Omental fat pad (tissue), 4 donors: ENCODE measurements around the gene HSDL1. TPM values are rescaled to one million over a fixed set of nuclear protein-coding genes. Genes with fewer than 3 reads are reported as not detected.

Source experiments
- ATAC-seq: fragments of 150-250 bp; one replicate; pipeline ENCODE4 v1.9.1; 2016; ENCODE audit warnings: mild to moderate bottlenecking, moderate library complexity; ENCODE audit not compliant: low FRiP score
- DNase-seq: peaks from one replicate; pipeline ENCODE4 v3.0.0-alpha.2; 2019; ENCODE audit warnings: low spot score
- total RNA-seq, 4 donors: library from RNA; depleted of rRNA; stranded (reverse); fragments of >200 nt; gene quantifications; one replicate each; pipeline ENCODE4 v1.1.0, GENCODE V29; 2016
- TF ChIP-seq, protein P1 (sequence below), 3 donors: fragments of 450-650 bp; IDR thresholded peaks; one replicate each; pipeline ENCODE4 v1.5.1; 2016 to 2017; ENCODE audit warnings: antibody characterized with exemption in 3 of 3, mild to moderate bottlenecking in 3 of 3, moderate library complexity in 2 of 3

Gene HSDL1
- total RNA-seq, 4 donors from 2014 or later, result 8.8 to 21.4 (median 15.8) TPM

DNA sequence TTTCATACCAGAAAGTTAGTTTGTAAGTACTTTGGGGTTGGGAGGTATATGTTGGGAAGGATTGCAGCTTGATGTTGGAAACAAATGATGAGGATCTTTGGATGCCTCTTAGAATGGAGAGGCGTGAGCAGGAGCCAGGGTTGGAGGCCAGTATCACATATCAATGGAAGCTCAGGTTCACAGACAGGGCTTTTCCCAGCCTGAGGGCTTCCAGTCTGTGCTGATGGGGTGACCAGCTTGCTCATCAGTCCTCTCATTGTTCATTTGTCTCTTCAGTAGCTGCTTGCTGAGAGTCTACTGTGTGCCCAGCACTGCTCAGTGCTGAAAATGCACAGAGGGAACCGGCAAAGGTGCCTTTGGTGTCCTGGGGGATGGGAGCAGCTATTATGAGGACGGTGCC is 5.9 kb upstream of the HSDL1 start:
- TF ChIP-seq, protein P1, sequence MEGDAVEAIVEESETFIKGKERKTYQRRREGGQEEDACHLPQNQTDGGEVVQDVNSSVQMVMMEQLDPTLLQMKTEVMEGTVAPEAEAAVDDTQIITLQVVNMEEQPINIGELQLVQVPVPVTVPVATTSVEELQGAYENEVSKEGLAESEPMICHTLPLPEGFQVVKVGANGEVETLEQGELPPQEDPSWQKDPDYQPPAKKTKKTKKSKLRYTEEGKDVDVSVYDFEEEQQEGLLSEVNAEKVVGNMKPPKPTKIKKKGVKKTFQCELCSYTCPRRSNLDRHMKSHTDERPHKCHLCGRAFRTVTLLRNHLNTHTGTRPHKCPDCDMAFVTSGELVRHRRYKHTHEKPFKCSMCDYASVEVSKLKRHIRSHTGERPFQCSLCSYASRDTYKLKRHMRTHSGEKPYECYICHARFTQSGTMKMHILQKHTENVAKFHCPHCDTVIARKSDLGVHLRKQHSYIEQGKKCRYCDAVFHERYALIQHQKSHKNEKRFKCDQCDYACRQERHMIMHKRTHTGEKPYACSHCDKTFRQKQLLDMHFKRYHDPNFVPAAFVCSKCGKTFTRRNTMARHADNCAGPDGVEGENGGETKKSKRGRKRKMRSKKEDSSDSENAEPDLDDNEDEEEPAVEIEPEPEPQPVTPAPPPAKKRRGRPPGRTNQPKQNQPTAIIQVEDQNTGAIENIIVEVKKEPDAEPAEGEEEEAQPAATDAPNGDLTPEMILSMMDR (IDR thresholded peaks at IDR 0.05), result no peak
- ATAC-seq (no peak), DNase-seq (no peak)

DNA sequence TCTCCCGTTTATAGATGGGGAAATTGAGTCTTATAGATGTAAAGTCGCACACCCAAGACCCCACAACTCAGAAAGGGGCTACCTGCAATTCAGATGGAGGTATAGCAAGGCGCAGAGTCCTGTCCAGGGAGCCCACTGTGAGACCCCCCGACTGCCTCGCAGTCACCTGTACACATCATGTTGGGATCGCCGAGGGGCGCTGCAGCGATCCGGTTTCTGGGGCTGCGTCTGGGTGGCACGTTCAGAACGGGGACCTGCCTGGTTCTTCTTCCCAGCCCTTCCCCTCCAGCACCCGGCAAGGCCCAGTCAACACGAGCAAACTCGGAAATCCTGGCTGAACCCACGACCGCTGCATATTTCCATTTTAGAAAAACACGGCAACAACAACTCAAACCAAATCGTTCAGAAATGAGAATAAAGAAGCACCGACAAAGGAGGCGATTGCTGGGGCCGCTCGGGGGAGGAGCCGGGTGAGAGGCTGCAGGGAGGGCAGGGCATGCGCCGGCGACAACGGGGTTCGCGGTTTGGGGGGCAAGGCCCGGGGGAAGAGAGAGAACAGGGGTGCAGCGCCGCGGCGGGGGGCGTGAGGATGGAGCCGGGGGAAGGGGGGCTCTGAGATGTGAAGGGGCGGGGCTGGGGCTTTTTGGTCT is 643 bp downstream of the HSDL1 start:
- ATAC-seq (peak; percentile 53), DNase-seq (no peak)
- TF ChIP-seq, protein P1 (IDR thresholded peaks at IDR 0.05), result no peak

DNA sequence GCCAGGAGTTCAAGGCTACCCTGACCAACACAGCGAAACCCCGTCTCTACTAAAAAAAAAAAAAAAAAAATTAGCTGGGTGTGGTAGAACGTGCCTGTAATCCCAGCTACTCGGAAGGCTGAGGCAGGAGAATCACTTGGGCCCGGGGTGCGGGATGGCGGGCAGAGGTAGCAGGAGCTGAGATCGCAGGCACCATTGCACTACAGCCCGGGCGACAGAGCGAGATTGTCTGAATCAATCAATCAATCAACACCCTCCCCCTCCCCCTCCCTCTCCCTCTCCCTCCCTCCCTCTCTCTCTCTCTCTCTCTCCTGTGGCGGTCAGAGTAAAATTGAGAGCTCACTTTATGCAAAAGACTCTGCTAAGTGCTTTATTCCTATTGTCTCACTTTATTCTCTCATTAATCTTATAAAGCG is 1.2 kb downstream of the HSDL1 start:
- TF ChIP-seq, protein P1 (IDR thresholded peaks at IDR 0.05), result no peak
- no peak for DNase-seq
- ATAC-seq, result no peak

DNA sequence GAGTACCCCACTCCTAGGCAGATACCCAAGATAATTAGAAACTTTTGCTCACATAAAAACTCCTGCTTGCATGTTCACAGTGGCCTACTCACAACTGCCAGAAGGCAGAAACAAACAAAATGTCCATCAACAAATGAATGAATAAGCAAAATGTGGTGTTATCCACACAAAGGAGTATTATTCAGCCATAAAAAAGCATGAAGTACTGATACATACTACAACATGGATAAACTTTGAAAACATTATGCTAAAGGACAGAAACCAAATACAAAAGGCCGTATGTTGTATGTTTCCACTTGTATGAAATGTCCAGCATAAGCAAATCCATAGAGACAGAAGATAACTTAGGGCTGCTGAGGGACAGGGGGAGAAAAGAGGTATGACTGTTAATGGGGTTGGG is 1.9 kb downstream of the HSDL1 start:
- TF ChIP-seq, protein P1 (IDR thresholded peaks at IDR 0.05), result no peak
- no peak for DNase-seq
- ATAC-seq, result no peak

DNA sequence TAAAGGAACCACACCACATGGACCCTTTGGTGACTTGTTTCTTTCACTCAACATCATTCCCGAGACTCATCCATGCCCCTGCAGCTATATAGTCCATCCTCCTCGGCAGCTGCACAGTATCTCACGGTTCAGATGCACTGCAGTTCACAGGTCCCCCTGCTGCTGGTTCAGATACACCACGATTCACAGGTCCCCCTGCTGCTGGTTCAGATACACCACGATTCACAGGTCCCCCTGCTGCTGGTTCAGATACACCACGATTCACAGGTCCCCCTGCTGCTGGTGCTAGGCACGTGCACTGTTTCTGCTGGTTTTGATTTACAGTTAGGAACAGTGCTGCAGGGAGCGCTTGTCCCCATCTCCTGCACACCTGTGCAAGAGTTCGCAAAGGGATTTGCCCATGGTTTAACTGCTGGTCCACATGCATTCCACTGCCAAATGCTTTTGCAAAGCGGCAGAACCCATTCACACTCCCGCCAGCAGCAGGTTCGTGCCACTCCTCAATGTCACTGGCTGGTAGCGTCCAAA is 3.8 kb downstream of the HSDL1 start:
- no peak for DNase-seq
- TF ChIP-seq, protein P1 (IDR thresholded peaks at IDR 0.05), result no peak
- ATAC-seq, result no peak

DNA sequence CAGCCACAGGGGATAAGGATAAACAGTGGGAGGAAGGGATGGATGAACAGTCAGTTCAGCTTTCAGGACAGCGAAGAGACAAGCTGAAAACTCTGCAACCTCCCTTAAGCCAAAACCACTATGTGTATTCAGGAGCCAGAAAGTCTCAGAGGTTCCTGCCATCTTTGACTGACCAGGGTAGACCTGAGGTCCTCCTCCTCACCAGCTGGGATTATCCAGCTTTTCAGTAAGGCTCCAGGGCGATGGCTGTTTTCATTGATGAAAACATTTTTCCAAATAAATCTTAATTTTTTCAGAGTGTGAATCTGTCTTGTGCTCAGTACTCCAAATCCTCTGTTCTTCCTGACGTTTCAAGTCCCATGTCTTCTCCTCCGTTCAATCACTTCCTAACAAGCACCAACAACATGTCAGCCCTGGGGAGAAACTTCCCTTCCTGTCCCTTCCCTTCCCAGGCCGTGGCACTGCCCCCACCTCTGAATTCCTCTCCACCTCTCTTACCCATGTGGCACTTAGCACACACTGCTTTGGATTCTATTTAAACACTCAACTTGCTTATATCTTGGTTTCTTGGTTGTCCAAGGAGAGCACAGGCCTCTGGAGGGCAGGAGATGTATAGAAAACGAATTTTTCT is 5.2 kb downstream of the HSDL1 start:
- DNase-seq, result no peak
- TF ChIP-seq, protein P1 (IDR thresholded peaks at IDR 0.05), result no peak
- ATAC-seq, result no peak
